DND-41 (cell line): ENCODE results near the gene ZMYM1.

Experiments
- EZH2 ChIP-seq: IDR thresholded peaks from 3 replicates; pipeline ENCODE4 v1.6.1; 2012; ENCODE audit warnings: borderline replicate concordance, low read depth, mild to moderate bottlenecking, moderate library complexity, low read length, inconsistent platforms; ENCODE audit not compliant: severe bottlenecking
- TF ChIP-seq, protein P1 (sequence below): IDR thresholded peaks from 2 replicates; pipeline ENCODE4 v1.5.1; 2012; ENCODE audit warnings: borderline replicate concordance, low read length, moderate library complexity, mild to moderate bottlenecking; ENCODE audit not compliant: poor library complexity, severe bottlenecking; ENCODE audit errors: extremely low read depth

DNA sequence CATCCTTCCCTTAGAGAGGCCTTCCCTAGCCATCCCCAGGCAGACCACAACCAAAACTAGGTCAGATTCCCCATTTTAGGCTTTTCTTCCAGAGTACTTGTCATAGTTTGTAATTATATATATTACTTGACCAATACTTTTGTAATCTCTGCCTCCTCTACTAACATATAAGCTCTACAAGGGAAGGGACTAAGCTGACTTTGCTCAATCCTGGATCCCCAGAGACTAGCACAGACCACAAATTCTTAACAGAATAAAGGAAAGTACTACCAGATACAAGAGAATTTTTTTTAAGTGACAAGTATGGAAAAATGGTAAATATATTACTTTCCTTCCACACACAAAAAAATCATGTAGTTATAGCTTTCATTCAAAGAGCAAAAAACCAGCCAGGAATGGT lies 49.4 kb upstream of the ZMYM1 start:
- TF ChIP-seq, protein P1, sequence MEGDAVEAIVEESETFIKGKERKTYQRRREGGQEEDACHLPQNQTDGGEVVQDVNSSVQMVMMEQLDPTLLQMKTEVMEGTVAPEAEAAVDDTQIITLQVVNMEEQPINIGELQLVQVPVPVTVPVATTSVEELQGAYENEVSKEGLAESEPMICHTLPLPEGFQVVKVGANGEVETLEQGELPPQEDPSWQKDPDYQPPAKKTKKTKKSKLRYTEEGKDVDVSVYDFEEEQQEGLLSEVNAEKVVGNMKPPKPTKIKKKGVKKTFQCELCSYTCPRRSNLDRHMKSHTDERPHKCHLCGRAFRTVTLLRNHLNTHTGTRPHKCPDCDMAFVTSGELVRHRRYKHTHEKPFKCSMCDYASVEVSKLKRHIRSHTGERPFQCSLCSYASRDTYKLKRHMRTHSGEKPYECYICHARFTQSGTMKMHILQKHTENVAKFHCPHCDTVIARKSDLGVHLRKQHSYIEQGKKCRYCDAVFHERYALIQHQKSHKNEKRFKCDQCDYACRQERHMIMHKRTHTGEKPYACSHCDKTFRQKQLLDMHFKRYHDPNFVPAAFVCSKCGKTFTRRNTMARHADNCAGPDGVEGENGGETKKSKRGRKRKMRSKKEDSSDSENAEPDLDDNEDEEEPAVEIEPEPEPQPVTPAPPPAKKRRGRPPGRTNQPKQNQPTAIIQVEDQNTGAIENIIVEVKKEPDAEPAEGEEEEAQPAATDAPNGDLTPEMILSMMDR: no peak
- no peak for TF ChIP-seq EZH2
